Liver (tissue), 9 donors: ENCODE measurements around the gene SIK3. TPM values are rescaled to one million over a fixed set of nuclear protein-coding genes. Genes with fewer than 3 reads are reported as not detected.
A peak's percentile ranks its signal among the peaks of the same experiment; 100 is the strongest.

ENCODE experiments used
- DNase-seq: peaks from one replicate; pipeline ENCODE4 v3.0.0-alpha.2; 2017; ENCODE audit warnings: low spot score
- H3K27ac ChIP-seq, 2 donors: one replicate each; pipeline ENCODE4 v1.7.0; 2013; ENCODE audit warnings: inconsistent platforms in 2 of 2, low read length in 2 of 2, control low read depth in 1 of 2, low read depth in 1 of 2, mild to moderate bottlenecking in 1 of 2
- H3K27me3 ChIP-seq, 4 donors: one replicate each; pipeline versions ENCODE4 v1.6.1 to v1.7.0; 2013; ENCODE audit warnings: low read length in 3 of 4, inconsistent platforms in 1 of 4, mild to moderate bottlenecking in 1 of 4, moderate library complexity in 1 of 4; ENCODE audit not compliant: control insufficient read depth in 4 of 4, insufficient read depth in 4 of 4
- H3K36me3 ChIP-seq, 4 donors: one replicate each; pipeline versions ENCODE4 v1.6.1 to v1.7.0; 2013; ENCODE audit warnings: low read length in 3 of 4, mild to moderate bottlenecking in 3 of 4, low read depth in 1 of 4, moderate library complexity in 1 of 4; ENCODE audit not compliant: control insufficient read depth in 4 of 4, insufficient read depth in 3 of 4
- H3K4me1 ChIP-seq, 4 donors: one replicate each; pipeline versions ENCODE4 v1.6.1 to v1.7.0; 2013; ENCODE audit warnings: low read length in 3 of 4, mild to moderate bottlenecking in 3 of 4, moderate library complexity in 1 of 4; ENCODE audit not compliant: control insufficient read depth in 4 of 4, insufficient read depth in 4 of 4
- H3K4me3 ChIP-seq, 3 donors: one replicate each; pipeline versions ENCODE4 v1.6.1 to v1.7.0; 2013; ENCODE audit warnings: low read length in 3 of 3, control low read depth in 1 of 3, low read depth in 1 of 3, mild to moderate bottlenecking in 1 of 3
- H3K9ac ChIP-seq, 2 donors: one replicate each; pipeline ENCODE4 v1.7.0; 2013; ENCODE audit warnings: low read length in 2 of 2, mild to moderate bottlenecking in 2 of 2, moderate library complexity in 2 of 2, control low read depth in 1 of 2, low read depth in 1 of 2
- H3K9me3 ChIP-seq, 4 donors: one replicate each; pipeline versions ENCODE4 v1.6.1 to v1.7.0; 2013; ENCODE audit warnings: low read length in 3 of 4; ENCODE audit not compliant: control insufficient read depth in 4 of 4
- ATF3 ChIP-seq: IDR thresholded peaks from 2 replicates; pipeline ENCODE4 v1.6.1; 2016; ENCODE audit warnings: antibody characterized with exemption
- EGR1 ChIP-seq, 2 donors: IDR thresholded peaks; 2 replicates each; pipeline ENCODE4 v1.6.1; 2016 to 2018; ENCODE audit warnings: antibody characterized with exemption in 2 of 2, low read depth in 2 of 2
- FOXA1 ChIP-seq: IDR thresholded peaks from 2 replicates; pipeline ENCODE4 v1.6.1; 2016; ENCODE audit warnings: antibody characterized with exemption
- FOXA2 ChIP-seq: IDR thresholded peaks from 2 replicates; pipeline ENCODE4 v1.6.1; 2016; ENCODE audit warnings: antibody characterized with exemption
- GABPA ChIP-seq, 2 donors: IDR thresholded peaks in 1 of 2; conservative IDR thresholded peaks in 1 of 2; 2 replicates each; pipeline ENCODE4 v1.6.1; 2016; ENCODE audit warnings: antibody characterized with exemption in 2 of 2, mild to moderate bottlenecking in 1 of 2, moderate library complexity in 1 of 2
- JUND ChIP-seq, 2 donors: IDR thresholded peaks; 2 replicates each; pipeline ENCODE4 v1.6.1; 2016; ENCODE audit warnings: antibody characterized with exemption in 2 of 2
- RAD21 ChIP-seq, 2 donors: IDR thresholded peaks; 2 replicates each; pipeline ENCODE4 v1.6.1; 2016; ENCODE audit warnings: antibody characterized with exemption in 2 of 2, mild to moderate bottlenecking in 2 of 2
- REST ChIP-seq: IDR thresholded peaks from 2 replicates; pipeline ENCODE4 v1.6.1; 2016; ENCODE audit warnings: antibody characterized with exemption, mild to moderate bottlenecking
- SP1 ChIP-seq: IDR thresholded peaks from 2 replicates; pipeline ENCODE4 v1.6.1; 2018; ENCODE audit warnings: antibody characterized with exemption, mild to moderate bottlenecking
- TAF1 ChIP-seq: conservative IDR thresholded peaks from 2 replicates; pipeline ENCODE4 v1.6.1; 2016; ENCODE audit warnings: antibody characterized with exemption, mild to moderate bottlenecking
- YY1 ChIP-seq: IDR thresholded peaks from 2 replicates; pipeline ENCODE4 v1.6.1; 2016; ENCODE audit warnings: antibody characterized with exemption, mild to moderate bottlenecking
- ZBTB33 ChIP-seq: IDR thresholded peaks from 2 replicates; pipeline ENCODE4 v1.6.1; 2016; ENCODE audit warnings: antibody characterized with exemption
- WGBS: extraction: QIAGEN DNeasy Blood & Tissue Kit; methylation state at CpG from one replicate; pipeline ENCODE4 v1.1.7; 2013; 5-methylcytosine and 5-hydroxymethylcytosine counted together
- polyA plus RNA-seq, 2 donors: library from polyadenylated mRNA; stranded (reverse) in 1 of 2; unstranded in 1 of 2; fragments of 200-250 nt in 1 of 2; fragments of >200 nt in 1 of 2; fragmentation: Nextera tagmentation in 1 of 2; extraction: Ambion mirVana in 1 of 2; gene quantifications; one replicate each; pipeline versions ENCODE4 v1.2.1 to v1.2.3, GENCODE V29; 2013 to 2015
- total RNA-seq, 2 donors: library from RNA; depleted of rRNA; stranded (reverse); fragments of >200 nt; gene quantifications; one replicate each; pipeline ENCODE4 v1.2.3, GENCODE V29; 2014
- donor health status: healthy.
- donor health status: healthy.
- donor health status: healthy.
- donor health status: healthy.
- donor health status: healthy.

SIK3 gene
- total and polyA plus RNA-seq, 4 donors, result 6.9 to 52.4 (median 14.4) TPM

DNA sequence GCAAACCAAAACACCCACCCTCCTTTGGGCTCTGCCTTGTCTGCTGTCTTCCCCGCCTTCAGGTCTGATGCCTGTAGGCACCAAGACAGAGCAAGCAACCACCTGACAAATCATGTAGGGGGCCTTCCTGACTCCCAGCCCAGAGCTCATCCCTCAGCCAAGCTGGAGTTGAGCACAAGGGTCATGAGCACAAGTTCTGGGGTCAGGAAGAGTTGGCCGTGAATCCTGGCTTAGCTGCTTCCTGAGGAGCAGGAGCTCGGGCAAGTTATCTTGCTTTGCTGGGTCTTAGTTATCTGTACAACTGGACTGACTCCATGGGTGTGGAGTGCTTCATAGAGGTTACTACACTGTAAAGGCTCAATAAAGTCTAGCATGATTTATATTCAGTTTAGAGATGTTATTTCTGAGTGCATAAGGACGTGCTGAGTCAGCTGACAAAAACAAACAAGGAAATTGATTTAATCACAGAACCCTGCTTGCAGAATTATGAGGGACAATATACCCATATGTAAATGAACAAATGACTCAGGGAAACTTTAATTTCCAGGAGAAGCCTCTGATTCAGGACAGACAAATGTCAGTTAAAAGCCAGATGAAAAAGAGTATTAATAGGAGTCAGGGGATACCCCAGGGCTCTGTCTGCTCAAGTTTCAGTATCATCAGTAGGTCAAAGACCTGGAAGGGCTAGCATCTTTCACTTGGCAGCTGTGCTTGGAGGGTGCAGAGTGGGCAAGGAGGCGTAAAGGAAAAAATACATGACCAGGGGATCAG lies 245.8 kb downstream of the SIK3 start (continued):
- no peak for TF ChIP-seq REST
- no peak for TF ChIP-seq GABPA (IDR thresholded peaks at IDR 0.05 in 1 of 2, conservative IDR thresholded peaks at IDR 0.05 in 1 of 2)
- TF ChIP-seq FOXA2, result no peak
- no peak for TF ChIP-seq ATF3
- TF ChIP-seq RAD21 (IDR thresholded peaks at IDR 0.05), result peak in 1 of 2 donors; percentile 31

- Histone ChIP-seq H3K36me3 (peaks cover 7 to 25% (median 12%) of the 10 kb centered on the region in 4 donors), H3K27ac (no peak overlapping the region)
Measured at GRCh38 chr11:116851626-116852025, 246.6 kb downstream of the SIK3 start.

More at GRCh38 chr11:116851626-116852025, 246.6 kb downstream of the SIK3 start:
- no peak overlapping the region for H3K9ac ChIP-seq
- H3K9me3 ChIP-seq, result no peaks in the 10 kb centered on the region
- TF ChIP-seq ZBTB33, result no peak
- TF ChIP-seq FOXA1, result no peak
- TF ChIP-seq SP1, result no peak
- TF ChIP-seq FOXA2, result no peak
- TF ChIP-seq YY1, result no peak
- no peak for TF ChIP-seq REST
- TF ChIP-seq JUND (IDR thresholded peaks at IDR 0.05), result no peak
- TF ChIP-seq EGR1 (IDR thresholded peaks at IDR 0.05; ENCODE audit: low read depth in 2 of 2), result no peak
- no peak for TF ChIP-seq RAD21 (IDR thresholded peaks at IDR 0.05)
- TF ChIP-seq TAF1, result no peak
- H3K4me3 ChIP-seq, result no peak overlapping the region
- no peaks in the 10 kb centered on the region for H3K27me3 ChIP-seq
- no peak for DNase-seq
- H3K4me1 ChIP-seq, result peaks cover 12 to 23% (median 15%) of the 10 kb centered on the region in 4 donors
- 82% methylated on average over 7 of the region's 7 CpGs for WGBS
